ENCODE data around the gene SPSB1.

The SPSB1 gene

GRCh38 chr1:9350013-9350908 lies 57.6 kb downstream of the SPSB1 start:
- Histone ChIP-seq H3K27me3 (ENCODE audit: control insufficient read depth in 2 of 2, insufficient read depth in 2 of 2, low read length in 2 of 2) (no peaks in the 10 kb centered on the region), H3K36me3 (ENCODE audit: control insufficient read depth in 2 of 2, insufficient read depth in 2 of 2, low read length in 2 of 2) (peaks cover 4 to 8% of the 10 kb centered on the region in 2 donors), H3K27ac (ENCODE audit: low read depth in 2 of 2, low read length in 2 of 2) (peak overlapping the region in 1 of 2 donors; percentile 44), H3K4me1 (ENCODE audit: control insufficient read depth in 2 of 2, insufficient read depth in 2 of 2, low read length in 2 of 2) (peaks cover 12 to 16% of the 10 kb centered on the region in 2 donors), H3K9me3 (ENCODE audit: control insufficient read depth in 2 of 2, low read length in 2 of 2) (no peaks in the 10 kb centered on the region), H3K9ac (ENCODE audit: low read depth in 1 of 2, low read length in 2 of 2) (no peak overlapping the region), H3K4me3 (ENCODE audit: low read length in 2 of 2) (no peak overlapping the region)

- no peak overlapping the region for H3K27ac ChIP-seq (ENCODE audit: low read depth in 2 of 2, low read length in 2 of 2)
- H3K27me3 ChIP-seq (ENCODE audit: control insufficient read depth in 2 of 2, insufficient read depth in 2 of 2, low read length in 2 of 2) = no peaks in the 10 kb centered on the region
- H3K9ac ChIP-seq (ENCODE audit: low read depth in 1 of 2, low read length in 2 of 2) = no peak overlapping the region
- H3K36me3 ChIP-seq (ENCODE audit: control insufficient read depth in 2 of 2, insufficient read depth in 2 of 2, low read length in 2 of 2) = peaks cover 9 to 14% of the 10 kb centered on the region in 2 donors
- peaks cover 12 to 16% of the 10 kb centered on the region in 2 donors for H3K4me1 ChIP-seq (ENCODE audit: control insufficient read depth in 2 of 2, insufficient read depth in 2 of 2, low read length in 2 of 2)
- no peaks in the 10 kb centered on the region for H3K9me3 ChIP-seq (ENCODE audit: control insufficient read depth in 2 of 2, low read length in 2 of 2)
- no peak overlapping the region for H3K4me3 ChIP-seq (ENCODE audit: low read length in 2 of 2)
These were observed 58.3 kb downstream of the SPSB1 start for GRCh38 chr1:9350960-9351359.

GRCh38 chr1:9351654-9352271 lies 59.1 kb downstream of the SPSB1 start:
- H3K4me3 ChIP-seq (ENCODE audit: low read length in 2 of 2) = no peak overlapping the region
- H3K36me3 ChIP-seq (ENCODE audit: control insufficient read depth in 2 of 2, insufficient read depth in 2 of 2, low read length in 2 of 2) = peaks cover 15 to 22% of the 10 kb centered on the region in 2 donors
- peaks cover 12 to 16% of the 10 kb centered on the region in 2 donors for H3K4me1 ChIP-seq (ENCODE audit: control insufficient read depth in 2 of 2, insufficient read depth in 2 of 2, low read length in 2 of 2)
- H3K9me3 ChIP-seq (ENCODE audit: control insufficient read depth in 2 of 2, low read length in 2 of 2) = no peaks in the 10 kb centered on the region
- H3K27me3 ChIP-seq (ENCODE audit: control insufficient read depth in 2 of 2, insufficient read depth in 2 of 2, low read length in 2 of 2) = no peaks in the 10 kb centered on the region
- peak overlapping the region in 1 of 2 donors; percentile 3 for H3K27ac ChIP-seq (ENCODE audit: low read depth in 2 of 2, low read length in 2 of 2)
- no peak overlapping the region for H3K9ac ChIP-seq (ENCODE audit: low read depth in 1 of 2, low read length in 2 of 2)

- no peak overlapping the region for H3K27ac ChIP-seq (ENCODE audit: low read depth in 2 of 2, low read length in 2 of 2)
- peaks cover 12 to 16% of the 10 kb centered on the region in 2 donors for H3K4me1 ChIP-seq (ENCODE audit: control insufficient read depth in 2 of 2, insufficient read depth in 2 of 2, low read length in 2 of 2)
- no peak overlapping the region for H3K9ac ChIP-seq (ENCODE audit: low read depth in 1 of 2, low read length in 2 of 2)
- H3K27me3 ChIP-seq (ENCODE audit: control insufficient read depth in 2 of 2, insufficient read depth in 2 of 2, low read length in 2 of 2) = no peaks in the 10 kb centered on the region
- H3K36me3 ChIP-seq (ENCODE audit: control insufficient read depth in 2 of 2, insufficient read depth in 2 of 2, low read length in 2 of 2) = peaks cover 19 to 25% of the 10 kb centered on the region in 2 donors
- no peaks in the 10 kb centered on the region for H3K9me3 ChIP-seq (ENCODE audit: control insufficient read depth in 2 of 2, low read length in 2 of 2)
- H3K4me3 ChIP-seq (ENCODE audit: low read length in 2 of 2) = no peak overlapping the region
These were observed 59.9 kb downstream of the SPSB1 start for GRCh38 chr1:9352377-9353134.

GRCh38 chr1:9355503-9355902 lies 62.8 kb downstream of the SPSB1 start:
- Histone ChIP-seq H3K27me3 (ENCODE audit: control insufficient read depth in 2 of 2, insufficient read depth in 2 of 2, low read length in 2 of 2) (no peaks in the 10 kb centered on the region), H3K4me1 (ENCODE audit: control insufficient read depth in 2 of 2, insufficient read depth in 2 of 2, low read length in 2 of 2) (peaks cover 3 to 5% of the 10 kb centered on the region in 2 donors), H3K9me3 (ENCODE audit: control insufficient read depth in 2 of 2, low read length in 2 of 2) (no peaks in the 10 kb centered on the region), H3K27ac (ENCODE audit: low read depth in 2 of 2, low read length in 2 of 2) (no peak overlapping the region), H3K9ac (ENCODE audit: low read depth in 1 of 2, low read length in 2 of 2) (no peak overlapping the region), H3K36me3 (ENCODE audit: control insufficient read depth in 2 of 2, insufficient read depth in 2 of 2, low read length in 2 of 2) (peaks cover 19 to 33% of the 10 kb centered on the region in 2 donors), H3K4me3 (ENCODE audit: low read length in 2 of 2) (no peak overlapping the region)

- no peaks in the 10 kb centered on the region for H3K27me3 ChIP-seq (ENCODE audit: control insufficient read depth in 2 of 2, insufficient read depth in 2 of 2, low read length in 2 of 2)
- no peaks in the 10 kb centered on the region for H3K9me3 ChIP-seq (ENCODE audit: control insufficient read depth in 2 of 2, low read length in 2 of 2)
- peaks cover 0 to 4% of the 10 kb centered on the region in 2 donors for H3K4me1 ChIP-seq (ENCODE audit: control insufficient read depth in 2 of 2, insufficient read depth in 2 of 2, low read length in 2 of 2)
- H3K9ac ChIP-seq (ENCODE audit: low read depth in 1 of 2, low read length in 2 of 2) = no peak overlapping the region
- H3K27ac ChIP-seq (ENCODE audit: low read depth in 2 of 2, low read length in 2 of 2) = no peak overlapping the region
- H3K36me3 ChIP-seq (ENCODE audit: control insufficient read depth in 2 of 2, insufficient read depth in 2 of 2, low read length in 2 of 2) = peaks cover 19 to 33% of the 10 kb centered on the region in 2 donors
- no peak overlapping the region for H3K4me3 ChIP-seq (ENCODE audit: low read length in 2 of 2)
These were observed 63.3 kb downstream of the SPSB1 start for GRCh38 chr1:9356021-9356420.

GRCh38 chr1:9356829-9357466 lies 64.3 kb downstream of the SPSB1 start:
- peaks cover 0 to 4% of the 10 kb centered on the region in 2 donors for H3K4me1 ChIP-seq (ENCODE audit: control insufficient read depth in 2 of 2, insufficient read depth in 2 of 2, low read length in 2 of 2)
- no peak overlapping the region for H3K4me3 ChIP-seq (ENCODE audit: low read length in 2 of 2)
- peaks cover 19 to 33% of the 10 kb centered on the region in 2 donors for H3K36me3 ChIP-seq (ENCODE audit: control insufficient read depth in 2 of 2, insufficient read depth in 2 of 2, low read length in 2 of 2)
- no peak overlapping the region for H3K9ac ChIP-seq (ENCODE audit: low read depth in 1 of 2, low read length in 2 of 2)
- H3K9me3 ChIP-seq (ENCODE audit: control insufficient read depth in 2 of 2, low read length in 2 of 2) = no peaks in the 10 kb centered on the region
- H3K27ac ChIP-seq (ENCODE audit: low read depth in 2 of 2, low read length in 2 of 2) = no peak overlapping the region
- H3K27me3 ChIP-seq (ENCODE audit: control insufficient read depth in 2 of 2, insufficient read depth in 2 of 2, low read length in 2 of 2) = no peaks in the 10 kb centered on the region

- no peaks in the 10 kb centered on the region for H3K4me1 ChIP-seq (ENCODE audit: control insufficient read depth in 2 of 2, insufficient read depth in 2 of 2, low read length in 2 of 2)
- no peaks in the 10 kb centered on the region for H3K27me3 ChIP-seq (ENCODE audit: control insufficient read depth in 2 of 2, insufficient read depth in 2 of 2, low read length in 2 of 2)
- no peaks in the 10 kb centered on the region for H3K9me3 ChIP-seq (ENCODE audit: control insufficient read depth in 2 of 2, low read length in 2 of 2)
- peaks cover 19 to 33% of the 10 kb centered on the region in 2 donors for H3K36me3 ChIP-seq (ENCODE audit: control insufficient read depth in 2 of 2, insufficient read depth in 2 of 2, low read length in 2 of 2)
- H3K27ac ChIP-seq (ENCODE audit: low read depth in 2 of 2, low read length in 2 of 2) = no peak overlapping the region
- H3K4me3 ChIP-seq (ENCODE audit: low read length in 2 of 2) = no peak overlapping the region
- H3K9ac ChIP-seq (ENCODE audit: low read depth in 1 of 2, low read length in 2 of 2) = no peak overlapping the region
These were observed 65.3 kb downstream of the SPSB1 start for GRCh38 chr1:9357958-9358357.

- no peaks in the 10 kb centered on the region for H3K27me3 ChIP-seq (ENCODE audit: control insufficient read depth in 2 of 2, insufficient read depth in 2 of 2, low read length in 2 of 2)
- H3K4me3 ChIP-seq (ENCODE audit: low read length in 2 of 2) = no peak overlapping the region
- no peak overlapping the region for H3K9ac ChIP-seq (ENCODE audit: low read depth in 1 of 2, low read length in 2 of 2)
- H3K4me1 ChIP-seq (ENCODE audit: control insufficient read depth in 2 of 2, insufficient read depth in 2 of 2, low read length in 2 of 2) = no peaks in the 10 kb centered on the region
- peaks cover 18 to 27% of the 10 kb centered on the region in 2 donors for H3K36me3 ChIP-seq (ENCODE audit: control insufficient read depth in 2 of 2, insufficient read depth in 2 of 2, low read length in 2 of 2)
- H3K9me3 ChIP-seq (ENCODE audit: control insufficient read depth in 2 of 2, low read length in 2 of 2) = no peaks in the 10 kb centered on the region
- H3K27ac ChIP-seq (ENCODE audit: low read depth in 2 of 2, low read length in 2 of 2) = no peak overlapping the region
These were observed 67.8 kb downstream of the SPSB1 start for GRCh38 chr1:9360371-9361064.
